ENCODE data around the gene RTL1.

- no peak for TF ChIP-seq GATA2 (IDR thresholded peaks at IDR 0.05; ENCODE audit: low read depth, low read length)
- TF ChIP-seq GATA3 (IDR thresholded peaks at IDR 0.05; ENCODE audit: low read depth, low read length), result no peak
Measured at GRCh38 chr14:100892496-100893227, 10.9 kb downstream of the RTL1 start.

All from SH-SY5Y (cell line).